Neutrophil (primary cell): ENCODE results near the gene XPNPEP2.

Experiments used
- H3K27ac ChIP-seq: fragments of 200-600 bp; sonication (generic); 2 replicates; pipeline ENCODE4 v1.5.1; 2016; ENCODE audit warnings: mild to moderate bottlenecking, moderate library complexity
- H3K27me3 ChIP-seq: fragments of 200-600 bp; sonication (generic); 2 replicates; pipeline ENCODE4 v1.6.0; 2016; ENCODE audit warnings: mild to moderate bottlenecking
- H3K36me3 ChIP-seq: fragments of 200-600 bp; sonication (generic); 2 replicates; pipeline ENCODE4 v1.5.1; 2017
- H3K4me1 ChIP-seq, 2 experiments: fragments of 200-600 bp in 1 of 2; sonication (generic) in 1 of 2; 1 replicate in 1 of 2; 2 replicates in 1 of 2; pipeline versions ENCODE4 v1.5.1 to v1.6.1; 2013 to 2016; ENCODE audit warnings: low read depth in 1 of 2, low read length in 1 of 2, mild to moderate bottlenecking in 1 of 2, moderate library complexity in 1 of 2; ENCODE audit not compliant: control insufficient read depth in 1 of 2, insufficient read depth in 1 of 2
- H3K4me3 ChIP-seq, 2 experiments: fragments of 200-600 bp in 1 of 2; sonication (generic) in 1 of 2; 1 replicate in 1 of 2; 2 replicates in 1 of 2; pipeline ENCODE4 v1.5.1; 2013 to 2016; ENCODE audit warnings: low read depth in 1 of 2, low read length in 1 of 2, mild to moderate bottlenecking in 1 of 2, moderate library complexity in 1 of 2
- H3K9me3 ChIP-seq: fragments of 200-600 bp; sonication (generic); 2 replicates; pipeline ENCODE4 v1.5.1; 2016
- CTCF ChIP-seq: fragments of 200-600 bp; sonication (generic); IDR thresholded peaks from 2 replicates; pipeline ENCODE4 v1.5.1; 2016; ENCODE audit warnings: antibody characterized with exemption

Gene XPNPEP2

GRCh38 chrX:129773649-129774458 lies 35.1 kb downstream of the XPNPEP2 start:
- no peaks in the 10 kb centered on the region for H3K27me3 ChIP-seq
- H3K27ac ChIP-seq, result peak overlapping the region; percentile 99
- H3K9me3 ChIP-seq, result no peaks in the 10 kb centered on the region
- H3K36me3 ChIP-seq, result no peaks in the 10 kb centered on the region
- H3K4me1 ChIP-seq, result peaks cover 84 to 89% of the 10 kb centered on the region in 2 experiments
- peak overlapping the region; percentile 42 to 43 for H3K4me3 ChIP-seq
- TF ChIP-seq CTCF, result no peak

- H3K27ac ChIP-seq, result peak overlapping the region; percentile 99
- H3K36me3 ChIP-seq, result peaks cover under 1% of the 10 kb centered on the region
- H3K9me3 ChIP-seq, result no peaks in the 10 kb centered on the region
- no peaks in the 10 kb centered on the region for H3K27me3 ChIP-seq
- peaks cover 76 to 81% of the 10 kb centered on the region in 2 experiments for H3K4me1 ChIP-seq
- peak overlapping the region; percentile 53 to 71 for H3K4me3 ChIP-seq
- TF ChIP-seq CTCF, result no peak
These were observed 38.6 kb downstream of the XPNPEP2 start for GRCh38 chrX:129777218-129778030.

- no peaks in the 10 kb centered on the region for H3K27me3 ChIP-seq
- H3K9me3 ChIP-seq, result no peaks in the 10 kb centered on the region
- H3K27ac ChIP-seq, result peak overlapping the region; percentile 99
- TF ChIP-seq CTCF, result no peak
- H3K36me3 ChIP-seq, result peaks cover 17% of the 10 kb centered on the region
- H3K4me3 ChIP-seq, result peak overlapping the region; percentile 71 to 93
- peaks cover 81 to 82% of the 10 kb centered on the region in 2 experiments for H3K4me1 ChIP-seq
These were observed 40.4 kb downstream of the XPNPEP2 start for GRCh38 chrX:129779086-129779672.

GRCh38 chrX:129779747-129780146 lies 41.0 kb downstream of the XPNPEP2 start, which contains the start of gene SASH3:
Gene SASH3, plus strand, starts transcription at chrX:129779949. Its CDS starts 149 bp downstream, at chrX:129780098.
- TF ChIP-seq CTCF, result peak; percentile 55
- Histone ChIP-seq H3K9me3 (no peaks in the 10 kb centered on the region), H3K36me3 (peaks cover 20% of the 10 kb centered on the region), H3K27ac (peak within 1 kb of the TSS; percentile 99), H3K4me1 (peaks cover 81 to 82% of the 10 kb centered on the region in 2 experiments), H3K4me3 (peak within 1 kb of the TSS; percentile 71 to 93), H3K27me3 (no peaks in the 10 kb centered on the region)

- Histone ChIP-seq H3K4me3 (peak overlapping the region; percentile 71 to 93), H3K27me3 (no peaks in the 10 kb centered on the region), H3K9me3 (no peaks in the 10 kb centered on the region), H3K4me1 (peaks cover 81% of the 10 kb centered on the region in 2 experiments), H3K27ac (peak overlapping the region; percentile 99), H3K36me3 (peaks cover 28% of the 10 kb centered on the region)
- no peak for TF ChIP-seq CTCF
These were observed 41.8 kb downstream of the XPNPEP2 start for GRCh38 chrX:129780441-129781105.
